ENCODE results near the gene CDH11. TPM values are rescaled to one million over a fixed set of nuclear protein-coding genes. Genes with fewer than 3 reads are reported as not detected.

CDH11 gene
- total RNA-seq, 2 experiments from 2014 or later = not detected

GRCh38 chr16:64957246-64957645 lies 164.6 kb downstream of the CDH11 start:
- no peaks in the 10 kb centered on the region for H3K4me1 Mint-ChIP-seq
- no peaks in the 10 kb centered on the region for H3K27me3 Mint-ChIP-seq
- no peaks in the 10 kb centered on the region for H3K36me3 Mint-ChIP-seq
- no peak for ATAC-seq (ENCODE audit: low read depth)
- no peak for DNase-seq
- H3K9me3 Mint-ChIP-seq = no peaks in the 10 kb centered on the region
- POLR2A ChIA-PET = no interaction called here
- H3K4me3 Mint-ChIP-seq = no peak overlapping the region
- H3K27ac Mint-ChIP-seq = no peak overlapping the region

- H3K36me3 Mint-ChIP-seq = no peaks in the 10 kb centered on the region
- H3K9me3 Mint-ChIP-seq = peaks cover 7% of the 10 kb centered on the region
These were observed 169.7 kb downstream of the CDH11 start for GRCh38 chr16:64952177-64952576.

DNA sequence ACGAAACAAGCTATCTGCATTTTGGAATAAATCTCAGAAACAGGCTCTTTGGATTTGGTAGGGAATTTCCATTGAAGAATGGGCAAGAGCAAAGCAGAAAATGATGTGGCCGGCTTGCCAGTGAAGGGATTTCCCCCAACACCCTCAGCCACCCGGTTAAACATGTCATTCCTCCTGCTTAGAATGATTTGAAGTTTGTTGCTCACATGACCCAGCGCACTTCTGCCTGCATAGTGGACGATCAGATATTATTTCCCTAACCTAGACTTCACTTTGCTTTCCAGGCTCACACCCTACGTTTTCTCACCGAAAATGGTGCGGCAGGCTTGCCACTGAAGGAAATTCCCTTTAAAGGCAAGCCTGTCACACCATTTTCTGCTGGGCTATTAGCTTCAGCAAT lies 170.7 kb downstream of the CDH11 start:
- H3K36me3 Mint-ChIP-seq = no peaks in the 10 kb centered on the region
- H3K27me3 Mint-ChIP-seq = no peaks in the 10 kb centered on the region
- H3K9me3 Mint-ChIP-seq = peaks cover 7% of the 10 kb centered on the region
- POLR2A ChIA-PET = no interaction called here
- no peak overlapping the region for H3K27ac Mint-ChIP-seq
- ATAC-seq (ENCODE audit: low read depth) (no peak), DNase-seq (no peak)
- no peak overlapping the region for H3K4me3 Mint-ChIP-seq
- no peaks in the 10 kb centered on the region for H3K4me1 Mint-ChIP-seq

More at GRCh38 chr16:64952177-64952576, 169.7 kb downstream of the CDH11 start:
- POLR2A ChIA-PET = no interaction called here
- Mint-ChIP-seq H3K4me1 (no peaks in the 10 kb centered on the region), H3K27me3 (no peaks in the 10 kb centered on the region), H3K4me3 (no peak overlapping the region), H3K27ac (no peak overlapping the region)
- no peak for DNase-seq
- no peak for ATAC-seq (ENCODE audit: low read depth)

- H3K27me3 Mint-ChIP-seq = no peaks in the 10 kb centered on the region
- DNase-seq = no peak
- peaks cover 7% of the 10 kb centered on the region for H3K9me3 Mint-ChIP-seq
- H3K27ac Mint-ChIP-seq = no peak overlapping the region
- no peaks in the 10 kb centered on the region for H3K4me1 Mint-ChIP-seq
- no peaks in the 10 kb centered on the region for H3K36me3 Mint-ChIP-seq
- no peak overlapping the region for H3K4me3 Mint-ChIP-seq
- POLR2A ChIA-PET = no interaction called here
- ATAC-seq (ENCODE audit: low read depth) = no peak
These were observed 171.1 kb downstream of the CDH11 start for GRCh38 chr16:64950731-64951130.

- Mint-ChIP-seq H3K27me3 (no peaks in the 10 kb centered on the region), H3K36me3 (no peaks in the 10 kb centered on the region), H3K27ac (no peak overlapping the region), H3K9me3 (peaks cover 7% of the 10 kb centered on the region), H3K4me3 (no peak overlapping the region), H3K4me1 (no peaks in the 10 kb centered on the region)
- ATAC-seq (ENCODE audit: low read depth) = no peak
- POLR2A ChIA-PET = no interaction called here
- DNase-seq = no peak
These were observed 171.6 kb downstream of the CDH11 start for GRCh38 chr16:64950262-64950661.

DNA sequence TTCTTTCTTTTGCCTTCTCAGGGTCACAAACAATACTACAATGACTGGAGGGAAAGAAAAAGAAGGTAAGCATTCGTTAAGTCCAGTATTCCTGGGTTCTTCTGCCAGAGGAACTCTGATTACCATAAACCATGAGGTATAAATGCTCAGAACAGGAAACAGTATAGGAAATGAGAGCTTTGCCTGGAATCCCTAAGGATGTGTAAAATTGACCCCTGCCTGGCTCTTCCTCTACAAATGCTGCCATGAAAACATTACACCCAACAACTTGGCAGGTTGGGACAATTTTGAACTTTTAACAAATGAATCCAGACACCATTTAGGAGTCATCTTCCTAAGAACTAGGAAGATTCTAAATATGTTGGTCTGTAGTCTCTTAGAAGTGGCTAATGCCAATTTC lies 173.8 kb downstream of the CDH11 start:
- no peak overlapping the region for H3K27ac Mint-ChIP-seq
- no peaks in the 10 kb centered on the region for H3K27me3 Mint-ChIP-seq
- POLR2A ChIA-PET = no interaction called here
- H3K9me3 Mint-ChIP-seq = peaks cover 12% of the 10 kb centered on the region
- no peak for DNase-seq
- no peaks in the 10 kb centered on the region for H3K4me1 Mint-ChIP-seq
- H3K4me3 Mint-ChIP-seq = no peak overlapping the region
- no peak for ATAC-seq (ENCODE audit: low read depth)
- H3K36me3 Mint-ChIP-seq = no peaks in the 10 kb centered on the region

- no peaks in the 10 kb centered on the region for H3K36me3 Mint-ChIP-seq
- ATAC-seq (ENCODE audit: low read depth) = no peak
- POLR2A ChIA-PET = no interaction called here
- no peak for DNase-seq
- peaks cover 12% of the 10 kb centered on the region for H3K9me3 Mint-ChIP-seq
- no peak overlapping the region for H3K27ac Mint-ChIP-seq
- H3K4me3 Mint-ChIP-seq = no peak overlapping the region
- H3K4me1 Mint-ChIP-seq = no peaks in the 10 kb centered on the region
- no peaks in the 10 kb centered on the region for H3K27me3 Mint-ChIP-seq
These were observed 174.2 kb downstream of the CDH11 start for GRCh38 chr16:64947651-64948050.

GRCh38 chr16:64933885-64934284 lies 188.0 kb downstream of the CDH11 start:
- no peaks in the 10 kb centered on the region for H3K36me3 Mint-ChIP-seq
- peaks cover 3% of the 10 kb centered on the region for H3K9me3 Mint-ChIP-seq
- H3K4me1 Mint-ChIP-seq = no peaks in the 10 kb centered on the region
- H3K4me3 Mint-ChIP-seq = no peak overlapping the region
- DNase-seq (no peak), ATAC-seq (ENCODE audit: low read depth) (no peak)
- POLR2A ChIA-PET = no interaction called here
- no peaks in the 10 kb centered on the region for H3K27me3 Mint-ChIP-seq
- no peak overlapping the region for H3K27ac Mint-ChIP-seq

DNA sequence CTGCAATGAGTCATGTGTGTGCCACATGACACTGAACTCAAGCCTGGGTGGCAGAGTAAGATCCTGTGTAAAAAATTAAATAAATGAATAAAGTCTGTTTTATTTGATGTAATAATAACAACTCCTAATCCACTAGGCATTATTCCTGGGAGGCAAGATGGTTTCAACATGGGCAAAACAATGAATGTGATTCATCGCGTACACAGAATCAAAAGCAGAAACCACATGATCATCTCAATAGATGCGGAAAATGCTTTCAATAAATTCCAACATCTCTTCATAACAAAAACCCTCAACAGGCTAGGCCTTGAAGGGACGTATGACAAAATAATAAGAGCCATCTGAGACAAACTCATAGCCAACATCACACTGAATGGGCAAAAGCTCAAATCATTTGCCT lies 195.4 kb downstream of the CDH11 start:
- Mint-ChIP-seq H3K4me3 (no peak overlapping the region), H3K9me3 (peaks cover 10% of the 10 kb centered on the region), H3K27ac (no peak overlapping the region), H3K4me1 (no peaks in the 10 kb centered on the region), H3K36me3 (no peaks in the 10 kb centered on the region), H3K27me3 (no peaks in the 10 kb centered on the region)
- ATAC-seq (ENCODE audit: low read depth) (no peak), DNase-seq (no peak)
- POLR2A ChIA-PET = no interaction called here

- no peak overlapping the region for H3K27ac Mint-ChIP-seq
- H3K9me3 Mint-ChIP-seq = peaks cover 10% of the 10 kb centered on the region
- H3K4me1 Mint-ChIP-seq = no peaks in the 10 kb centered on the region
- H3K4me3 Mint-ChIP-seq = no peak overlapping the region
- POLR2A ChIA-PET = no interaction called here
- ATAC-seq (ENCODE audit: low read depth) (no peak), DNase-seq (no peak)
- no peaks in the 10 kb centered on the region for H3K27me3 Mint-ChIP-seq
- no peaks in the 10 kb centered on the region for H3K36me3 Mint-ChIP-seq
These were observed 196.7 kb downstream of the CDH11 start for GRCh38 chr16:64925166-64925565.

GRCh38 chr16:64924086-64924485 lies 197.8 kb downstream of the CDH11 start:
- ATAC-seq (ENCODE audit: low read depth) = no peak
- no peak overlapping the region for H3K4me3 Mint-ChIP-seq
- POLR2A ChIA-PET = no interaction called here
- H3K27me3 Mint-ChIP-seq = no peaks in the 10 kb centered on the region
- H3K4me1 Mint-ChIP-seq = no peaks in the 10 kb centered on the region
- DNase-seq = no peak
- no peak overlapping the region for H3K27ac Mint-ChIP-seq
- no peaks in the 10 kb centered on the region for H3K36me3 Mint-ChIP-seq
- peaks cover 9% of the 10 kb centered on the region for H3K9me3 Mint-ChIP-seq

GRCh38 chr16:64919929-64920607 lies 201.8 kb downstream of the CDH11 start:
- H3K4me1 Mint-ChIP-seq = no peaks in the 10 kb centered on the region
- H3K9me3 Mint-ChIP-seq = peaks cover 7% of the 10 kb centered on the region
- DNase-seq (no peak), ATAC-seq (ENCODE audit: low read depth) (no peak)
- H3K36me3 Mint-ChIP-seq = no peaks in the 10 kb centered on the region
- no peak overlapping the region for H3K27ac Mint-ChIP-seq
- H3K27me3 Mint-ChIP-seq = no peaks in the 10 kb centered on the region
- no peak overlapping the region for H3K4me3 Mint-ChIP-seq
- POLR2A ChIA-PET = no interaction called here

- DNase-seq (no peak), ATAC-seq (ENCODE audit: low read depth) (no peak)
- Mint-ChIP-seq H3K27me3 (no peaks in the 10 kb centered on the region), H3K36me3 (no peaks in the 10 kb centered on the region), H3K4me1 (no peaks in the 10 kb centered on the region), H3K4me3 (no peak overlapping the region), H3K27ac (no peak overlapping the region), H3K9me3 (peaks cover 7% of the 10 kb centered on the region)
- POLR2A ChIA-PET = no interaction called here
These were observed 202.7 kb downstream of the CDH11 start for GRCh38 chr16:64919141-64919540.

- Mint-ChIP-seq H3K4me3 (no peak overlapping the region), H3K4me1 (no peaks in the 10 kb centered on the region), H3K27ac (no peak overlapping the region), H3K27me3 (no peaks in the 10 kb centered on the region), H3K36me3 (no peaks in the 10 kb centered on the region), H3K9me3 (peaks cover 5% of the 10 kb centered on the region)
- no peak for ATAC-seq (ENCODE audit: low read depth)
- DNase-seq = no peak
- POLR2A ChIA-PET = no interaction called here
These were observed 205.8 kb downstream of the CDH11 start for GRCh38 chr16:64916051-64916450.

GRCh38 chr16:64910356-64910755 lies 211.5 kb downstream of the CDH11 start:
- H3K36me3 Mint-ChIP-seq = no peaks in the 10 kb centered on the region
- peaks cover 7% of the 10 kb centered on the region for H3K9me3 Mint-ChIP-seq
- no peaks in the 10 kb centered on the region for H3K4me1 Mint-ChIP-seq
- DNase-seq (no peak), ATAC-seq (ENCODE audit: low read depth) (no peak)
- no peak overlapping the region for H3K27ac Mint-ChIP-seq
- H3K4me3 Mint-ChIP-seq = no peak overlapping the region
- no peaks in the 10 kb centered on the region for H3K27me3 Mint-ChIP-seq
- POLR2A ChIA-PET = no interaction called here
